ENCODE results near the gene MTCH1.

GRCh38 chr6:36986704-36987047 is 680 bp upstream of the MTCH1 start:
- TF ChIP-seq POLR2A (IDR thresholded peaks at IDR 0.05; ENCODE audit: low read depth, low read length) (no peak), CTCF (conservative IDR thresholded peaks at IDR 0.05; ENCODE audit: low read depth, low read length) (no peak), SMC3 (IDR thresholded peaks at IDR 0.05; ENCODE audit: low read depth, low read length) (no peak), RCOR1 (IDR thresholded peaks at IDR 0.05; ENCODE audit: insufficient replicate concordance, low read length) (no peak), BHLHE40 (IDR thresholded peaks at IDR 0.05; ENCODE audit: low read depth, low read length) (no peak), RFX5 (IDR thresholded peaks at IDR 0.05; ENCODE audit: low read depth, low read length) (no peak), USF2 (IDR thresholded peaks at IDR 0.05; ENCODE audit: low read depth, low read length) (no peak), RAD21 (IDR thresholded peaks at IDR 0.05; ENCODE audit: low read length) (no peak), MXI1 (IDR thresholded peaks at IDR 0.05; ENCODE audit: borderline replicate concordance, low read depth, low read length) (no peak; the same call in 1 of the 2 replicates), MAFK (IDR thresholded peaks at IDR 0.05; ENCODE audit: low read depth, low read length) (no peak), CEBPB (IDR thresholded peaks at IDR 0.05; ENCODE audit: low read depth, low read length) (no peak), NFE2L2 (IDR thresholded peaks at IDR 0.05; ENCODE audit: low read depth, low read length) (no peak), ELK1 (IDR thresholded peaks at IDR 0.05; ENCODE audit: borderline replicate concordance, low read depth, low read length) (no peak), CHD1 (IDR thresholded peaks at IDR 0.05; ENCODE audit: low read depth, low read length) (no peak)

Measured in IMR-90 (cell line).